Breast epithelium (tissue), 4 donors: ENCODE results near the gene TFB1M. TPM values are rescaled to one million over a fixed set of nuclear protein-coding genes. Genes with fewer than 3 reads are reported as not detected.

Experiments
- DNase-seq, 2 donors: peaks; one replicate each; pipeline ENCODE4 v3.0.0-alpha.2; 2019; ENCODE audit warnings: low spot score in 2 of 2
- H3K27ac ChIP-seq, 2 donors: fragments of 200-600 bp; sonication (generic) in 1 of 2; one replicate each; pipeline ENCODE4 v1.5.1; 2016 to 2019; ENCODE audit warnings: mild to moderate bottlenecking in 1 of 2
- H3K27me3 ChIP-seq, 2 donors: fragments of 200-600 bp; sonication (generic) in 1 of 2; one replicate each; pipeline versions ENCODE4 v1.5.1 to v1.6.0; 2017 to 2019; ENCODE audit warnings: control low read depth in 1 of 2, mild to moderate bottlenecking in 1 of 2
- H3K36me3 ChIP-seq: fragments of 200-600 bp; one replicate; pipeline ENCODE4 v1.5.1; 2019
- H3K4me1 ChIP-seq, 2 donors: fragments of 200-600 bp; sonication (generic); one replicate each; pipeline ENCODE4 v1.5.1; 2016 to 2019; ENCODE audit warnings: control low read depth in 1 of 2
- H3K4me3 ChIP-seq, 3 donors: fragments of 200-600 bp; sonication (generic); 1 replicate in 2 of 3; 2 replicates in 1 of 3; pipeline ENCODE4 v1.5.1; 2016 to 2019; ENCODE audit warnings: mild to moderate bottlenecking in 3 of 3, moderate library complexity in 2 of 3
- H3K9me3 ChIP-seq, 2 donors: fragments of 200-600 bp; sonication (generic) in 1 of 2; one replicate each; pipeline ENCODE4 v1.5.1; 2016 to 2019; ENCODE audit warnings: control low read depth in 1 of 2
- CTCF ChIP-seq, 3 donors: fragments of 450-650 bp; IDR thresholded peaks; one replicate each; pipeline ENCODE4 v1.5.1; 2016 to 2017; ENCODE audit warnings: antibody characterized with exemption in 3 of 3, mild to moderate bottlenecking in 3 of 3, moderate library complexity in 3 of 3
- POLR2A ChIP-seq: fragments of 450-650 bp; IDR thresholded peaks from one replicate; pipeline ENCODE4 v1.6.1; 2016; ENCODE audit warnings: antibody characterized with exemption, mild to moderate bottlenecking, moderate library complexity
- POLR2AphosphoS5 ChIP-seq, 3 donors: sonication (generic); formaldehyde crosslinking; IDR thresholded peaks; one replicate each; pipeline ENCODE4 v1.6.1; 2017; ENCODE audit warnings: antibody characterized with exemption in 3 of 3
- intact Hi-C: fragments of 100-400 bp; cut with DNase I; formaldehyde crosslinking; loops from one replicate; pipeline ENCODE4 v1.15.1; 2023; ENCODE audit warnings: low total_unique reads
- total RNA-seq, 3 donors: library from RNA; depleted of rRNA; stranded (reverse); fragments of >200 nt; gene quantifications; one replicate each; pipeline ENCODE4 v1.1.0, GENCODE V29; 2016

Gene TFB1M
- total RNA-seq, 3 donors from 2014 or later, result 9.9 to 28.5 (median 18.4) TPM

GRCh38 chr6:155245193-155245592 is 69.1 kb downstream of the TFB1M start:
- DNase-seq, result no peak
- Histone ChIP-seq H3K4me3 (no peak overlapping the region), H3K27ac (no peak overlapping the region), H3K9me3 (no peaks in the 10 kb centered on the region), H3K4me1 (no peaks in the 10 kb centered on the region), H3K27me3 (no peaks in the 10 kb centered on the region), H3K36me3 (no peaks in the 10 kb centered on the region)
- intact Hi-C loops, result no loop called here
- TF ChIP-seq POLR2AphosphoS5 (IDR thresholded peaks at IDR 0.05), result no peak

- TF ChIP-seq POLR2AphosphoS5 (IDR thresholded peaks at IDR 0.05) (no peak), CTCF (IDR thresholded peaks at IDR 0.05) (no peak), POLR2A (no peak)
- Histone ChIP-seq H3K4me1 (no peaks in the 10 kb centered on the region), H3K27ac (no peak overlapping the region), H3K9me3 (no peaks in the 10 kb centered on the region), H3K27me3 (no peaks in the 10 kb centered on the region), H3K4me3 (no peak overlapping the region), H3K36me3 (no peaks in the 10 kb centered on the region)
- no peak for DNase-seq
- intact Hi-C loops, result no loop called here
Observed at GRCh38 chr6:155244434-155244833, 69.8 kb downstream of the TFB1M start.

GRCh38 chr6:155241966-155242365 is 72.3 kb downstream of the TFB1M start:
- intact Hi-C loops, result no loop called here
- TF ChIP-seq CTCF (IDR thresholded peaks at IDR 0.05), result no peak
- TF ChIP-seq POLR2A, result no peak
- TF ChIP-seq POLR2AphosphoS5 (IDR thresholded peaks at IDR 0.05), result no peak
- DNase-seq, result no peak
- Histone ChIP-seq H3K9me3 (peaks cover 4 to 5% of the 10 kb centered on the region in 2 donors), H3K4me3 (no peak overlapping the region), H3K27ac (no peak overlapping the region), H3K36me3 (no peaks in the 10 kb centered on the region), H3K27me3 (no peaks in the 10 kb centered on the region), H3K4me1 (no peaks in the 10 kb centered on the region)

GRCh38 chr6:155240905-155241600 is 73.2 kb downstream of the TFB1M start:
- H3K27me3 ChIP-seq, result no peaks in the 10 kb centered on the region
- H3K36me3 ChIP-seq, result no peaks in the 10 kb centered on the region
- H3K9me3 ChIP-seq, result peaks cover 4 to 5% of the 10 kb centered on the region in 2 donors
- intact Hi-C loops, result no loop called here
- TF ChIP-seq POLR2A, result no peak
- TF ChIP-seq POLR2AphosphoS5 (IDR thresholded peaks at IDR 0.05), result no peak
- no peak for TF ChIP-seq CTCF (IDR thresholded peaks at IDR 0.05)
- H3K4me3 ChIP-seq, result no peak overlapping the region
- DNase-seq, result no peak
- H3K4me1 ChIP-seq, result no peaks in the 10 kb centered on the region
- H3K27ac ChIP-seq, result no peak overlapping the region

- Histone ChIP-seq H3K9me3 (peaks cover 4 to 5% of the 10 kb centered on the region in 2 donors), H3K36me3 (no peaks in the 10 kb centered on the region), H3K4me3 (no peak overlapping the region), H3K4me1 (no peaks in the 10 kb centered on the region), H3K27me3 (no peaks in the 10 kb centered on the region), H3K27ac (no peak overlapping the region)
- no peak for DNase-seq
- intact Hi-C loops, result no loop called here
- TF ChIP-seq POLR2AphosphoS5 (IDR thresholded peaks at IDR 0.05) (no peak), CTCF (IDR thresholded peaks at IDR 0.05) (no peak), POLR2A (no peak)
Observed at GRCh38 chr6:155237613-155238012, 76.7 kb downstream of the TFB1M start.
